ENCODE data around the gene NOS3.

DNA sequence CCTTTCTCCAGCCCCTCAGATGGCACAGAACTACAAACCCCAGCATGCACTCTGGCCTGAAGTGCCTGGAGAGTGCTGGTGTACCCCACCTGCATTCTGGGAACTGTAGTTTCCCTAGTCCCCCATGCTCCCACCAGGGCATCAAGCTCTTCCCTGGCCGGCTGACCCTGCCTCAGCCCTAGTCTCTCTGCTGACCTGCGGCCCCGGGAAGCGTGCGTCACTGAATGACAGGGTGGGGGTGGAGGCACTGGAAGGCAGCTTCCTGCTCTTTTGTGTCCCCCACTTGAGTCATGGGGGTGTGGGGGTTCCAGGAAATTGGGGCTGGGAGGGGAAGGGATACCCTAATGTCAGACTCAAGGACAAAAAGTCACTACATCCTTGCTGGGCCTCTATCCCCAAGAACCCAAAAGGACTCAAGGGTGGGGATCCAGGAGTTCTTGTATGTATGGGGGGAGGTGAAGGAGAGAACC lies 2.1 kb downstream of the NOS3 start:
- TF ChIP-seq, protein P1, sequence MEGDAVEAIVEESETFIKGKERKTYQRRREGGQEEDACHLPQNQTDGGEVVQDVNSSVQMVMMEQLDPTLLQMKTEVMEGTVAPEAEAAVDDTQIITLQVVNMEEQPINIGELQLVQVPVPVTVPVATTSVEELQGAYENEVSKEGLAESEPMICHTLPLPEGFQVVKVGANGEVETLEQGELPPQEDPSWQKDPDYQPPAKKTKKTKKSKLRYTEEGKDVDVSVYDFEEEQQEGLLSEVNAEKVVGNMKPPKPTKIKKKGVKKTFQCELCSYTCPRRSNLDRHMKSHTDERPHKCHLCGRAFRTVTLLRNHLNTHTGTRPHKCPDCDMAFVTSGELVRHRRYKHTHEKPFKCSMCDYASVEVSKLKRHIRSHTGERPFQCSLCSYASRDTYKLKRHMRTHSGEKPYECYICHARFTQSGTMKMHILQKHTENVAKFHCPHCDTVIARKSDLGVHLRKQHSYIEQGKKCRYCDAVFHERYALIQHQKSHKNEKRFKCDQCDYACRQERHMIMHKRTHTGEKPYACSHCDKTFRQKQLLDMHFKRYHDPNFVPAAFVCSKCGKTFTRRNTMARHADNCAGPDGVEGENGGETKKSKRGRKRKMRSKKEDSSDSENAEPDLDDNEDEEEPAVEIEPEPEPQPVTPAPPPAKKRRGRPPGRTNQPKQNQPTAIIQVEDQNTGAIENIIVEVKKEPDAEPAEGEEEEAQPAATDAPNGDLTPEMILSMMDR (IDR thresholded peaks at IDR 0.05; ENCODE audit: extremely low read depth in 1 of 2, insufficient read depth in 1 of 2, low read depth in 1 of 2, low read length in 2 of 2): no peak
- TF ChIP-seq POLR2AphosphoS5 (IDR thresholded peaks at IDR 0.05; ENCODE audit: insufficient read depth, low read depth, low read length): peak; percentile 50
